Body of pancreas (tissue), 4 donors: Measurements from ENCODE around the gene RAB20. TPM values are rescaled to one million over a fixed set of nuclear protein-coding genes. Genes with fewer than 3 reads are reported as not detected.

ENCODE experiments used
- ATAC-seq: fragments of 150-250 bp; one replicate; pipeline ENCODE4 v1.9.1; 2016
- DNase-seq, 4 donors: peaks; one replicate each; pipeline ENCODE4 v3.0.0-alpha.2; 2019
- H3K27ac ChIP-seq, 4 donors: fragments of 200-600 bp; sonication (generic); 1 replicate in 3 of 4; 2 replicates in 1 of 4; pipeline versions ENCODE4 v1.5.1 to v1.6.1; 2016 to 2019; ENCODE audit warnings: mild to moderate bottlenecking in 1 of 4, mixed read lengths in 1 of 4, moderate library complexity in 1 of 4
- H3K27me3 ChIP-seq, 2 donors: fragments of 200-600 bp; sonication (generic); one replicate each; pipeline ENCODE4 v1.6.0; 2016; ENCODE audit warnings: mild to moderate bottlenecking in 1 of 2
- H3K36me3 ChIP-seq, 2 donors: fragments of 200-600 bp; sonication (generic); replicated peaks in 1 of 2; 2 replicates each; pipeline ENCODE4 v1.5.1; 2016; ENCODE audit warnings: low read depth in 2 of 2; ENCODE audit not compliant: insufficient read depth in 1 of 2
- H3K4me1 ChIP-seq: fragments of 200-600 bp; sonication (generic); one replicate; pipeline ENCODE4 v1.6.0; 2016
- H3K4me3 ChIP-seq, 2 donors: fragments of 200-600 bp; sonication (generic); 1 replicate in 1 of 2; 2 replicates in 1 of 2; pipeline ENCODE4 v1.5.1; 2016 to 2019
- H3K9me3 ChIP-seq, 3 donors: fragments of 200-600 bp; sonication (generic); 1 replicate in 2 of 3; 2 replicates in 1 of 3; pipeline ENCODE4 v1.5.1; 2016
- POLR2A ChIP-seq, 3 donors: fragments of 450-650 bp; IDR thresholded peaks; one replicate each; pipeline ENCODE4 v1.6.1; 2016; ENCODE audit warnings: antibody characterized with exemption in 3 of 3, mild to moderate bottlenecking in 2 of 3
- WGBS, 2 donors: methylation state at CpG; one replicate each; pipeline ENCODE4 v1.1.5; 2017; 5-methylcytosine and 5-hydroxymethylcytosine counted together
- intact Hi-C: fragments of 100-400 bp; cut with DNase I; formaldehyde crosslinking; loops from one replicate; pipeline ENCODE4 v1.15.1; 2023
- total RNA-seq, 2 donors: library from RNA; depleted of rRNA; stranded (reverse); fragments of >200 nt; gene quantifications; one replicate each; pipeline ENCODE4 v1.1.0, GENCODE V29; 2016
- TF ChIP-seq, protein P1 (sequence below), 7 experiments: fragments of 450-650 bp in 4 of 7; fragments of 200-600 bp in 3 of 7; sonication (generic) in 3 of 7; IDR thresholded peaks; one replicate each; pipeline ENCODE4 v1.5.1; 2016 to 2019; ENCODE audit warnings: antibody characterized with exemption in 7 of 7

The RAB20 gene
- total RNA-seq, 2 donors from 2014 or later, result 23.1 to 35.5 TPM

DNA sequence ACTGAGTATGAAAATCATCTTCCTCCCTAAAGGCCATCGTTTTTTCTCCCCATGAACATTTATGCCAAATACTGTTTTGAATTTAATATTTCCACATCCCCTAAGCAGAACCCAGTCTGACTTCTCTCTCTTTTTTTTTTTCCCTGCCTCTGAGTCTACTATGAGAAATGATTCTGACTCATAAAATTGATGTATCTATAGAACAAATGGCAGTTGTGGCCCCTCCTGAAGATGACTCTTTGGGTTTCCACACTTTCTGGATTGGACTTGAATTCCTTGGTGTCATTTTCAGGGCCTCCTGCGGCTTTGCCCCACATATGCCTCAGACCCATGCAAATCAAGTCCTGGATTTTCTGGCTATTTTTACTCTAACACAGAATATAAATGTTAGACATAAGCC lies 31.1 kb upstream of the RAB20 start:
- Histone ChIP-seq H3K27ac (no peak overlapping the region), H3K4me1 (no peaks in the 10 kb centered on the region), H3K4me3 (no peak overlapping the region), H3K27me3 (no peaks in the 10 kb centered on the region), H3K36me3 (no peaks in the 10 kb centered on the region), H3K9me3 (no peaks in the 10 kb centered on the region)
- intact Hi-C loops, result loop anchor here (5.0 kb wide), 1 partner anchor 230 kb away; no protein-coding TSS in a partner anchor
- DNase-seq (no peak), ATAC-seq (no peak)
- 59 to 61% methylated on average over 2 of the region's 2 CpGs for WGBS, 2 donors
- no peak for TF ChIP-seq POLR2A (IDR thresholded peaks at IDR 0.05)
- TF ChIP-seq, protein P1, sequence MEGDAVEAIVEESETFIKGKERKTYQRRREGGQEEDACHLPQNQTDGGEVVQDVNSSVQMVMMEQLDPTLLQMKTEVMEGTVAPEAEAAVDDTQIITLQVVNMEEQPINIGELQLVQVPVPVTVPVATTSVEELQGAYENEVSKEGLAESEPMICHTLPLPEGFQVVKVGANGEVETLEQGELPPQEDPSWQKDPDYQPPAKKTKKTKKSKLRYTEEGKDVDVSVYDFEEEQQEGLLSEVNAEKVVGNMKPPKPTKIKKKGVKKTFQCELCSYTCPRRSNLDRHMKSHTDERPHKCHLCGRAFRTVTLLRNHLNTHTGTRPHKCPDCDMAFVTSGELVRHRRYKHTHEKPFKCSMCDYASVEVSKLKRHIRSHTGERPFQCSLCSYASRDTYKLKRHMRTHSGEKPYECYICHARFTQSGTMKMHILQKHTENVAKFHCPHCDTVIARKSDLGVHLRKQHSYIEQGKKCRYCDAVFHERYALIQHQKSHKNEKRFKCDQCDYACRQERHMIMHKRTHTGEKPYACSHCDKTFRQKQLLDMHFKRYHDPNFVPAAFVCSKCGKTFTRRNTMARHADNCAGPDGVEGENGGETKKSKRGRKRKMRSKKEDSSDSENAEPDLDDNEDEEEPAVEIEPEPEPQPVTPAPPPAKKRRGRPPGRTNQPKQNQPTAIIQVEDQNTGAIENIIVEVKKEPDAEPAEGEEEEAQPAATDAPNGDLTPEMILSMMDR (IDR thresholded peaks at IDR 0.05), result no peak

DNA sequence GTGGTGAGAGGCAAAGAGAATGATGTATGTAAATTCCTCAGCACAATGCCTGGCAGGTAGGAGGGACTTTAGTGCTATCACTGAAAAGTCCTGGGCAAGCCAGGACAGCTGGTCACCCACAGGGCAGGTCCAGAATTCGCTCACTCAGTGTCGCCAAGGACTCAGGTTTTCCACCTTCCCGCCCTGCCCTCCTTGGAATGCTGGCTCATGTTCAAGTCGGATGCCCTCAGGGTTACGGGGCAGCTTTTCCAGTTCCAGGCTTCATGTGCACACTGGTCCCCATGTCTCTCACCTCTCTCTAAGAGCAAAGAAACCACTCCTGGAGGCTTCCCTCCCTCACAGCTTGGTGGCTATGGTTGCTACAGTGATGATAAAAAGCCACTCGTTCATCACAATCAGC lies 29.1 kb upstream of the RAB20 start:
- H3K4me3 ChIP-seq, result no peak overlapping the region
- no peak overlapping the region for H3K27ac ChIP-seq
- 26 to 43% methylated on average over 4 to 6 of the region's 6 CpGs for WGBS, 2 donors
- intact Hi-C loops, result loop anchor here (5.0 kb wide), 1 partner anchor 232 kb away; no protein-coding TSS in a partner anchor
- no peaks in the 10 kb centered on the region for H3K27me3 ChIP-seq
- no peaks in the 10 kb centered on the region for H3K36me3 ChIP-seq
- H3K4me1 ChIP-seq, result no peaks in the 10 kb centered on the region
- H3K9me3 ChIP-seq, result no peaks in the 10 kb centered on the region
- no peak for TF ChIP-seq POLR2A (IDR thresholded peaks at IDR 0.05)
- TF ChIP-seq, protein P1 (IDR thresholded peaks at IDR 0.05), result no peak
- peak in 3 of 4 donors; percentile 23 to 53 (median 31) for DNase-seq
- no peak for ATAC-seq

DNA sequence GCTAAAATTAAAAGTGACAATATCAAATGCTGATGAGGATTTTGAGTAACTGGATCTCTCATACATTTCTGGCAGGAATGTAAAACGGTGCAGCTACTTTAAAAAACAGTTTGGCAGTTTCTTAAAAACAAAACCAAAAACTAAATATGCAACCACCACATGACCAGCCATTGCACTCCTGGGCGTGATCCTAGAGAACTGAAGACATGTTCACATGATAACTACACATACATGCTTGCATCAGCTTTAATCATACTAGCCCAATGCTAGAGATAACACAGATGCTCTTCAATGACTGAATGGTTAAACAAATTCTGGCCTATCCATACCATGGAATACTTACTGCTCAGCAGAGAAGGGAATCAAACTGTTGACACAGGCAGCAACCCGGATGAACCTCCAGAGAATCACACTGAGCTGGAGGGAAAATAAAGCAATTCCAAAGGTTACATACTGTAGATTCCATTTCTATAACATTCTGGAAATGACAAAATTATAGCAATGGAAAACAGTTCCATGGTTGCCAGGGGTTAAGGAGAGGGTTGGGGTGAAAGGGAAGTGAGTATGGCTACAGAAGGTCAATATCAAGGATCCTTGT lies 28.4 kb upstream of the RAB20 start:
- Histone ChIP-seq H3K27me3 (no peaks in the 10 kb centered on the region), H3K4me1 (no peaks in the 10 kb centered on the region), H3K4me3 (no peak overlapping the region), H3K9me3 (no peaks in the 10 kb centered on the region), H3K36me3 (no peaks in the 10 kb centered on the region), H3K27ac (no peak overlapping the region)
- ATAC-seq (no peak), DNase-seq (no peak)
- no peak for TF ChIP-seq POLR2A (IDR thresholded peaks at IDR 0.05)
- TF ChIP-seq, protein P1 (IDR thresholded peaks at IDR 0.05), result no peak
- WGBS, 2 donors, result 68 to 72% methylated on average over 3 of the region's 3 CpGs
- intact Hi-C loops, result loop anchor here (5.0 kb wide), 1 partner anchor 232 kb away; no protein-coding TSS in a partner anchor

DNA sequence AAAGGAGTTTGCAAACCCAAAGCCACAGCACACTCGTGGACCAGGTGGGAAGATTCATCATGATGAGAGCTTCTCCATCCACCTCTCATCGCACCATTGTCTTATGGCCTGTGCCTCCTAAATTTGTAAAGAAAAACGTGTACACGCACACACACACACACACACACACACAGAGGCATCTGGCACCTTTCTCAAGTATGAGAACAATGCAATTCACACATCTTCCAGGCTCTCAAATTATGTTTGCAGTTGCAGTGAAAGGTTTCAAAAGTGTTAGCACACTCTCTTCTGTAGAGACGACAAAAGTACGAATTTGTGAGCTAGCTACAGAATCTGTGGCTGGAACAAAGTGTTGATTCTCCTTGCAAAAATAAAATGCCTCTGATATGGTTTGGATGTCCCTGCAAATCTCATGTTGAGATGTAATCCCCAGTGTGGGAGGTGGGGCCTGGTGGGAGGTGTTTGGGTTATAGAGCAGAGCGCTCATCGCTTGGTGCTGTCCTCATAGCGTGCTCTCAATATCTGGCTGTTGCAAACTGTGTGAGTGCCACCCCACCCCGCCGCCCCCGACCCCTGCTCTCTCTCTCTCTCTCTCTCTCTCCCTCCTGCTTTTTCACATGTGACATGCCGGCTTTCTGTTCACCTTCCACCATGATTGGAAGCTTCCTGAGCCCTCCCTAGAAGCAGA lies 21.8 kb upstream of the RAB20 start:
- Histone ChIP-seq H3K27ac (no peak overlapping the region), H3K36me3 (no peaks in the 10 kb centered on the region), H3K4me3 (no peak overlapping the region), H3K9me3 (no peaks in the 10 kb centered on the region), H3K4me1 (no peaks in the 10 kb centered on the region), H3K27me3 (no peaks in the 10 kb centered on the region)
- ATAC-seq (no peak), DNase-seq (no peak)
- intact Hi-C loops, result no loop called here
- 79 to 80% methylated on average over 12 to 13 of the region's 13 CpGs for WGBS, 2 donors
- no peak for TF ChIP-seq POLR2A (IDR thresholded peaks at IDR 0.05)
- TF ChIP-seq, protein P1 (IDR thresholded peaks at IDR 0.05), result no peak
